WTC11 (cell line): ENCODE results near the gene SERPINB13. TPM values are rescaled to one million over a fixed set of nuclear protein-coding genes. Genes with fewer than 3 reads are reported as not detected.

Experiments
- ATAC-seq: fragments of 200-7000 bp; cut with Tn5 transposase; 2 replicates; pipeline ENCODE4 v1.10.0; 2021; ENCODE audit warnings: mild to moderate bottlenecking, moderate library complexity
- CTCF ChIA-PET: fragments of 300-600 bp; sonication (Branson Sonifier 250); formaldehyde crosslinking; loops from one replicate; lab custom pipeline; 2021; ENCODE audit warnings: antibody characterized with exemption; lab: Charles Lee
- POLR2A ChIA-PET: fragments of 350-600 bp; sonication (Branson Sonifier 250); formaldehyde crosslinking; loops from one replicate; lab custom pipeline; 2021; ENCODE audit warnings: antibody characterized with exemption; lab: Charles Lee
- DNase-seq: peaks from one replicate; pipeline ENCODE4 v3.0.0; 2021; ENCODE audit warnings: low spot score
- H3K27ac Mint-ChIP-seq: 2 replicates; pipeline ENCODE4 v1.8.0; 2021; ENCODE audit warnings: mixed read lengths
- H3K27me3 Mint-ChIP-seq: 2 replicates; pipeline ENCODE4 v1.8.0; 2021; ENCODE audit warnings: low read depth, mild to moderate bottlenecking, moderate library complexity, mixed read lengths
- H3K36me3 Mint-ChIP-seq: 2 replicates; pipeline ENCODE4 v1.8.0; 2021; ENCODE audit warnings: mixed read lengths
- H3K4me1 Mint-ChIP-seq: 2 replicates; pipeline ENCODE4 v1.8.0; 2022; ENCODE audit warnings: mixed read lengths
- H3K4me3 Mint-ChIP-seq: 2 replicates; pipeline ENCODE4 v1.8.0; 2021; ENCODE audit warnings: mild to moderate bottlenecking, moderate library complexity, mixed read lengths
- H3K9me3 Mint-ChIP-seq: 2 replicates; pipeline ENCODE4 v1.8.0; 2021; ENCODE audit warnings: mixed read lengths
- AR ChIP-seq: fragments of 250-450 bp; sonication (Bioruptor Pico); IDR thresholded peaks from 2 replicates; pipeline ENCODE4 v1.9.0; 2021; ENCODE audit warnings: mild to moderate bottlenecking
- ATF1 ChIP-seq: sonication (generic); formaldehyde crosslinking; IDR thresholded peaks from 2 replicates; pipeline ENCODE4 v1.8.1; 2023; ENCODE audit warnings: mild to moderate bottlenecking, moderate library complexity, missing genetic modification reagents
- E2F5 ChIP-seq: sonication (generic); formaldehyde crosslinking; IDR thresholded peaks from 2 replicates; pipeline ENCODE4 v1.8.1; 2022; ENCODE audit warnings: mild to moderate bottlenecking, moderate library complexity, missing genetic modification reagents
- JUN ChIP-seq: sonication (generic); formaldehyde crosslinking; IDR thresholded peaks from 2 replicates; pipeline ENCODE4 v1.8.0; 2023; ENCODE audit warnings: mild to moderate bottlenecking, missing genetic modification reagents
- KAT7 ChIP-seq: sonication (generic); formaldehyde crosslinking; IDR thresholded peaks from 2 replicates; pipeline ENCODE4 v1.8.1; 2023; ENCODE audit warnings: missing genetic modification reagents, mild to moderate bottlenecking, borderline replicate concordance
- NFE2L1 ChIP-seq: sonication (generic); formaldehyde crosslinking; IDR thresholded peaks from 2 replicates; pipeline ENCODE4 v1.8.1; 2023; ENCODE audit warnings: missing genetic modification reagents
- NR2C2 ChIP-seq: sonication (generic); formaldehyde crosslinking; IDR thresholded peaks from 2 replicates; pipeline ENCODE4 v1.8.0; 2022; ENCODE audit warnings: mild to moderate bottlenecking, missing genetic modification reagents
- PRDM15 ChIP-seq: sonication (generic); formaldehyde crosslinking; IDR thresholded peaks from 2 replicates; pipeline ENCODE4 v1.8.0; 2022; ENCODE audit warnings: missing genetic modification reagents
- RORB ChIP-seq: fragments of 250-450 bp; sonication (Bioruptor Pico); IDR thresholded peaks from 2 replicates; pipeline ENCODE4 v1.9.0; 2021; ENCODE audit warnings: mild to moderate bottlenecking
- SP1 ChIP-seq: sonication (generic); formaldehyde crosslinking; conservative IDR thresholded peaks from 2 replicates; pipeline ENCODE4 v1.8.1; 2022; ENCODE audit warnings: missing genetic modification reagents
- STAT6 ChIP-seq: sonication (generic); formaldehyde crosslinking; conservative IDR thresholded peaks from 2 replicates; pipeline ENCODE4 v1.8.1; 2023; ENCODE audit warnings: mild to moderate bottlenecking, low read depth, missing genetic modification reagents, moderate library complexity
- ZNF121 ChIP-seq: sonication (generic); formaldehyde crosslinking; IDR thresholded peaks from 2 replicates; pipeline ENCODE4 v1.8.0; 2023; ENCODE audit warnings: missing genetic modification reagents
- ZNF219 ChIP-seq: sonication (generic); formaldehyde crosslinking; IDR thresholded peaks from 2 replicates; pipeline ENCODE4 v1.8.0; 2023; ENCODE audit warnings: missing genetic modification reagents, mild to moderate bottlenecking, borderline replicate concordance
- ZNF425 ChIP-seq: fragments of 250-450 bp; sonication (Bioruptor Pico); conservative IDR thresholded peaks from 2 replicates; pipeline ENCODE4 v1.9.0; 2021; ENCODE audit warnings: mild to moderate bottlenecking
- ZNF512 ChIP-seq: sonication (generic); formaldehyde crosslinking; IDR thresholded peaks from 2 replicates; pipeline ENCODE4 v1.8.1; 2022; ENCODE audit warnings: missing genetic modification reagents, borderline replicate concordance
- ZNF532 ChIP-seq: fragments of 250-450 bp; sonication (Bioruptor Pico); IDR thresholded peaks from 2 replicates; pipeline ENCODE4 v1.9.0; 2021; ENCODE audit warnings: mild to moderate bottlenecking, borderline replicate concordance
- total RNA-seq: library from RNA; stranded (reverse); gene quantifications from 3 replicates; pipeline ENCODE4 v1.2.3, GENCODE V29; 2021

SERPINB13 gene
- total RNA-seq, 1 experiment from 2014 or later = not detected

- ChIA-PET POLR2A (interaction anchor here (1.0 kb wide), 1 partner anchor 14 kb away, joined by 3 read pairs; no protein-coding TSS in a partner anchor), CTCF (interaction anchor here (1.2 kb wide), 1 partner anchor 13 kb away, joined by 3 read pairs; no protein-coding TSS in a partner anchor)
- no peak for ATAC-seq
- TF ChIP-seq PRDM15 (CRISPR knock-in tag) = no peak
- no peak for TF ChIP-seq ZNF425 (CRISPR knock-in tag)
- TF ChIP-seq JUN (CRISPR knock-in tag) = no peak
- no peak for TF ChIP-seq ZNF219
- no peaks in the 10 kb centered on the region for H3K36me3 Mint-ChIP-seq
- H3K27me3 Mint-ChIP-seq = no peaks in the 10 kb centered on the region
- no peak overlapping the region for H3K27ac Mint-ChIP-seq
- H3K9me3 Mint-ChIP-seq = peaks cover 8% of the 10 kb centered on the region; the same call in 1 of the 2 replicates
- no peak overlapping the region for H3K4me3 Mint-ChIP-seq
- H3K4me1 Mint-ChIP-seq = no peaks in the 10 kb centered on the region; the same call in 1 of the 2 replicates
- no peak for DNase-seq
Measured at GRCh38 chr18:63564561-63564960, 22.6 kb upstream of the SERPINB13 start.

- CTCF ChIA-PET = interaction anchor here (1.2 to 2.3 kb wide), 3 partner anchors 49 to 56 kb away, joined by 4 to 8 read pairs (median 5); no protein-coding TSS in a partner anchor
- DNase-seq (no peak), ATAC-seq (no peak)
- Mint-ChIP-seq H3K27me3 (no peaks in the 10 kb centered on the region), H3K27ac (no peak overlapping the region), H3K36me3 (no peaks in the 10 kb centered on the region), H3K4me1 (no peaks in the 10 kb centered on the region; the same call in 1 of the 2 replicates), H3K4me3 (no peak overlapping the region), H3K9me3 (peaks cover 5% of the 10 kb centered on the region; the same call in 1 of the 2 replicates)
- POLR2A ChIA-PET = no interaction called here
- no peak for TF ChIP-seq ZNF121
- no peak for TF ChIP-seq NR2C2 (CRISPR knock-in tag)
- no peak for TF ChIP-seq ATF1 (CRISPR knock-in tag)
- no peak for TF ChIP-seq SP1
- no peak for TF ChIP-seq ZNF532 (CRISPR knock-in tag)
- TF ChIP-seq KAT7 (CRISPR knock-in tag) = no peak
- TF ChIP-seq ZNF512 (CRISPR knock-in tag) = no peak
- TF ChIP-seq E2F5 (CRISPR knock-in tag) = no peak
- no peak for TF ChIP-seq STAT6 (CRISPR knock-in tag)
- no peak for TF ChIP-seq RORB (CRISPR knock-in tag)
- no peak for TF ChIP-seq NFE2L1 (CRISPR knock-in tag)
- TF ChIP-seq AR (CRISPR knock-in tag) = no peak
Measured at GRCh38 chr18:63567276-63567675, 19.9 kb upstream of the SERPINB13 start.
